GM19035 (cell line): Measurements from ENCODE around the gene PKHD1.

Experiments
- ATAC-seq: cut with Tn5 transposase; IDR thresholded peaks from one replicate; pipeline ENCODE4 v1.9.1; 2021; ENCODE audit not compliant: unreplicated experiment

PKHD1 gene

DNA sequence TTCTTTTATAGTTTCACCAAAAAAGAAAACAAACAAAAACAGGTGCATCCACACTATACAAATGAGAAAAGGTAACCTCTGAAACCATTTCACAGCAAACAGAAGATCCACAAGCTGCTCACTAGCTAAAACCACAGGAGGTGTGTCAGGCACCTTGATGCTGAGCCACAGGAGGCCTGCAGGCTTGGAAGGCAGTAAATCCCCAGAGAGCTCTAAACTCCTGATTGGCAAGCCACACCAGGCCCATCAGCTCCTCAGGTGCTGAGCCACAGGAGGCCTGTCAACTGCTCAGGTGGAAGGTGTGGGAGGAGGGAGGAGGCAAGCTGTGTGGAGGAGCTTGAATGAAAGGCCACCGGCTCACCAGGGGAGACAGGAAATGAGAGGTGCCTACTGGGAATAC, 273.0 kb downstream of the PKHD1 start:
- ATAC-seq, result no peak

GRCh38 chr6:51813904-51814303, 273.5 kb downstream of the PKHD1 start:
- ATAC-seq, result no peak

- ATAC-seq, result no peak
Measured at GRCh38 chr6:51812231-51812630, 275.2 kb downstream of the PKHD1 start.

GRCh38 chr6:51805517-51805916, 281.9 kb downstream of the PKHD1 start:
- ATAC-seq, result no peak

- no peak for ATAC-seq
Measured at GRCh38 chr6:51800603-51801002, 286.8 kb downstream of the PKHD1 start.

DNA sequence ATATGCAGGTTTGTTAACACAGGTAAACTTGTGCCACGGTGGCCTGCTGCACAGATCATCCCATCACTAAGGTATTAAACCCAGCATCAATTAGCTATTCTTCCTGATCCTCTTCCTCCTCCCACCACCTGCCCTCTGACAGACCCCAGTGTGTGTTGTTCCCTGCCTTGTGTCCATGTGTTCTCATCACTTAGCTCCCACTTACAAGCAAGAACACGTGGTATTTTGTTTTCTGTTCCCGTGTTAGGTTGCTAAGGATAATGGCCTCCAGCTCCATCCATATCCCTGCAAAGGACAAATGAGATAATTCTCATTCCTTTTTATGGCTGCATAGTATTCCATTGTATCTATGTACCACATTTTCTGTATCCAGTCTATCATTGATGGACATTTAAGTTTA, 294.0 kb downstream of the PKHD1 start:
- no peak for ATAC-seq

DNA sequence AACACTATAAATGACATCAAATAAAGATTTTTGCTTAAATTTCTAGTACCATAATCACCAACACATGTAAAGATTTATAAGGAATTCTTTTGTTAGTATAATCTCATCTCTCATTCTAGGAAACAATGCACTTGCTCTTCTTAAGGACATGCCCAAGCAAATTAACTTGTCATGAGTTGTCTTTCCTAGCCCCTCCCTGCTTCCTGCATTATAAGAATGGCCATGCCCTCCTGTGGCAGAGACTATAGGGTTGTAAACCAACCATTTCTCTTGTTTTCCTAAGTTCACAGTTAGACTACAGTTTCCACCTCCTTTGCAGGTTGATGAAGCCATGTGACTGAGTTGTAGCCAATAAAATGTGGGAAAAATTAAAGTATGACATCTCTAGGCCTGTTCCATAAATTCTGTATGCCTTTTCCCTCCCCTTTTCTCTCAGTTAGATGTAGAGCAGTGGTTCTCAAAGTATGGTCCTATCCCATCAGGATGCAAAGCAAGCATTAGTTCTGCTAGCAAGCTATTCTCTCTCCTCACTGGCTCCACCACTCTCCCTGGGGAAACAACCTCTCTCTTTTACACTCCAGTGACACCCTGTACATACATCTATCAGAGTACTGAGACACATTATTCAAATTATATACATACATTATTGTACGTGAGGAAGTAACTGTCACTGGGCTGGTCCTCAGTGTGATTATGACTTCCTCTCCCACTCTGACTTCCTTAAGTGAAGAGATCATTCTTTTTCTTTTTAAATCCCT, 295.0 kb downstream of the PKHD1 start:
- ATAC-seq, result no peak

DNA sequence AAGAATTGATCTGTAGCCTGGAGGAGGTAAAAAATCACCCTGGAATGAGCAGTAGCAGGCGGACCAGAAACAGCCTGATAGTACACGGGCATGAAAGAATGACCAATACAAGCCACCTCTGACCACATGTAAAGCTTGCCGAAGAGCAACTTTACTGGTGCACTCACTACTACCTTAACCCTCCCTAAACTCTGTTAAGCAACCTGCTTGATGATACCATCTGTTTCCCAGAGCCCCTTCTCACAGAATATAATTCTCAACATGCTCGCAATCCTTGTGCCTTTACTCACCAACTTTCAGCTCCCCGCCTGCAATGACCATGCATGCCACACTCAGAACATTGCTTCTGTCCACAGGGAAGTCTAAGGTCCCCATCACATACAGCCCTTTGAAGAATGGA, 296.5 kb downstream of the PKHD1 start:
- ATAC-seq, result no peak

GRCh38 chr6:51788121-51788520, 299.3 kb downstream of the PKHD1 start:
- no peak for ATAC-seq

DNA sequence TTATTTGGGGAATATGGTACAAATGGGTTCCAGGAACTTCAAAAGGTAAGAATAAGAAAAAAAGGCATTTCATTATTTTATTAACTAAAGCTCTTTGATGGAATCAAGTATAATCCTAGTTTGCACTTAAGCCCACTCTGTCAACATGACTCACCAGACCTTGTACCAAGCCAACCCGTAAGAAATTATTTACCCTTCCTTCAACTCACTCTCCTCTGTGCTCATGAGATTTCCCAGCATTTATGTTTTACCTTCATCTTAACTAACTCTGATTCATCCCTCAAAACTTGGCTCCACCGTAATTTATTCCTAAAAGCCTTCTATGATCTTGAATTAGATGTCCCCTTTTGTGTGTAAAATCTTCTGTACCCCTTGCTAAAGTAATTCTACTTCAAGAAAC, 308.7 kb downstream of the PKHD1 start:
- no peak for ATAC-seq

- ATAC-seq, result no peak
Measured at GRCh38 chr6:51777618-51778017, 309.8 kb downstream of the PKHD1 start.

- ATAC-seq, result no peak
Measured at GRCh38 chr6:51775942-51776860, 311.2 kb downstream of the PKHD1 start.

- no peak for ATAC-seq
Measured at GRCh38 chr6:51768087-51768486, 319.3 kb downstream of the PKHD1 start.

DNA sequence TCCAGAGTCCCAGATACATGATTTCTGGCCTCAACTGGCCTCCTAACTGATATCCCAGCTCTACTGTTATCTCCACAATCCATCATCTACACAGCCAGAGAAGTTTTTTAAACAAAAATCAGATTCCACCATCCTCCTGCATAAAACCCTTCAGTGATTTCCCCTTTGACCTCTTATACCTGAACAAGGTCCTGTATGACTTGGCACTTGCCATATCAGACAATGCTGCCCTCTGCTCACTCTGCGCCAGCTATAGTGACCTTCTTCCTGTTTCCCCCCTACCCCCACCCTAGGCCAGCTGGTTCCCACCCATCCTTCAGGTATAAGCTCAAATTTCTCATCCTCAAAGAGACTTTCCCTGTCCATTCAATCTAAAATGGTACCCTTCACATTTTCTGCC, 322.2 kb downstream of the PKHD1 start:
- no peak for ATAC-seq

DNA sequence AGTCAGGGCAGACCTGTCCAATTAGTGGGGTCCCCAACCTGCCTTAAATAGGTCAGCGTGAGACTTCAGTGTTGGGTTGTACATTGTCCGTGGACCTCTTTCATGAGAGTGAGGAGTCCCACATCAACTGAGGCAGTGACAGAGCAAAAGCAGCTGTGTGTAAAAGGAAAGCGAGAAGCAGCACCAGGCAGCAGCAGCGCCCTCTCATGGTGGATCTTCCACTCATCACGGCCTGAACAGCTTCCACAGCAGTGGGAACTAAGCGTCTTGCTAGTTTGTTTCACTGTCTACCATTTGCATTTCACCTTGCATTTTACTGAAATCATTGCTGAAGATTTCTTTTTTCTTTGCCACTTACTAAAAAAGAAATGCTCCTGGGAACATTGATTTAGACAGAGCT, 333.8 kb downstream of the PKHD1 start:
- no peak for ATAC-seq

- no peak for ATAC-seq
Measured at GRCh38 chr6:51743999-51744398, 343.4 kb downstream of the PKHD1 start.

DNA sequence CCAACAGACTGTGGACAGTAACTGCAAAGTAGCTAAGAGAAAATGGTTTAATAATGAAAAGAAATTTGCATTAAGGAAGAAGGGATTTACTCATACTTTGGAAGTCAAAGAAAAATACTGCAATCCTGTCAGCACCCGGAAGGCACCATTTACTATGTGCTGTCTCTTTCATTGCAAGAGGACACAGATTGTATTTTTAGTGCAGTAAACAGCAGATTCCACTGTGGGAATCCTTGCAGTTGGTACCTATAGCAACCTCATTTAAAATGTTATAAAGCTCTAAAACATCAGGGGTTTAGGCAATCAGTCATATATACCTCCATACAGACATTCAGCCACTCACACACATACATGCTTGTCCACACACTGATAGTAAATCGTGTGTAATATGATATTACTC, 346.8 kb downstream of the PKHD1 start:
- ATAC-seq, result no peak

GRCh38 chr6:51738614-51739013, 348.8 kb downstream of the PKHD1 start:
- no peak for ATAC-seq

- ATAC-seq, result no peak
Measured at GRCh38 chr6:51737580-51738360, 349.6 kb downstream of the PKHD1 start.

- no peak for ATAC-seq
Measured at GRCh38 chr6:51725155-51725554, 362.3 kb downstream of the PKHD1 start.

DNA sequence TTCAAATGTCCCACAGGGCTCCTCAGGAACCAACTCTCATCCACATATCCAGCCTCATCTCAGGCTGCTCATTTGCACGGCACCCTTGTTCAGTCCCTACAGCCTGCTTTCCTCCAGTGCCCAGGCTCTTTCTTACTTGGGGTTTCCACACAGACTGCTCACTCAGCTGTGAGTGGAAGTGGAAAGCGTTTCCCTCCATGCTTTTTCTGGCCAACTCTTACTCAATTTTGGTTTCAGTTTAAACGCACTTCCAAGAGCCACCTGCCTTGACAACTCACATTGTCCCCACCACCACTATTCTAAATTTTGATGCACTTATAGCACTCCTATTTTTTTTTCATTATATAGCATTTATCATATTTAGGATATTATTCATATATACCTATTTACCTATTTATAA, 367.1 kb downstream of the PKHD1 start:
- no peak for ATAC-seq
